WTC11 (cell line): Measurements from ENCODE around the gene DNAJC3. TPM values are rescaled to one million over a fixed set of nuclear protein-coding genes. Genes with fewer than 3 reads are reported as not detected.

Experiments used
- ATAC-seq: fragments of 200-7000 bp; cut with Tn5 transposase; 2 replicates; pipeline ENCODE4 v1.10.0; 2021; ENCODE audit warnings: mild to moderate bottlenecking, moderate library complexity
- CTCF ChIA-PET: fragments of 300-600 bp; sonication (Branson Sonifier 250); formaldehyde crosslinking; loops from one replicate; lab custom pipeline; 2021; ENCODE audit warnings: antibody characterized with exemption; lab: Charles Lee
- POLR2A ChIA-PET: fragments of 350-600 bp; sonication (Branson Sonifier 250); formaldehyde crosslinking; loops from one replicate; lab custom pipeline; 2021; ENCODE audit warnings: antibody characterized with exemption; lab: Charles Lee
- DNase-seq: peaks from one replicate; pipeline ENCODE4 v3.0.0; 2021; ENCODE audit warnings: low spot score
- H3K27ac Mint-ChIP-seq: 2 replicates; pipeline ENCODE4 v1.8.0; 2021; ENCODE audit warnings: mixed read lengths
- H3K27me3 Mint-ChIP-seq: 2 replicates; pipeline ENCODE4 v1.8.0; 2021; ENCODE audit warnings: low read depth, mild to moderate bottlenecking, moderate library complexity, mixed read lengths
- H3K36me3 Mint-ChIP-seq: 2 replicates; pipeline ENCODE4 v1.8.0; 2021; ENCODE audit warnings: mixed read lengths
- H3K4me1 Mint-ChIP-seq: 2 replicates; pipeline ENCODE4 v1.8.0; 2022; ENCODE audit warnings: mixed read lengths
- H3K4me3 Mint-ChIP-seq: 2 replicates; pipeline ENCODE4 v1.8.0; 2021; ENCODE audit warnings: mild to moderate bottlenecking, moderate library complexity, mixed read lengths
- H3K9me3 Mint-ChIP-seq: 2 replicates; pipeline ENCODE4 v1.8.0; 2021; ENCODE audit warnings: mixed read lengths
- ARID4B ChIP-seq: sonication (generic); formaldehyde crosslinking; IDR thresholded peaks from 2 replicates; pipeline ENCODE4 v1.8.0; 2023; ENCODE audit warnings: missing genetic modification reagents, mild to moderate bottlenecking, borderline replicate concordance
- ATF1 ChIP-seq: sonication (generic); formaldehyde crosslinking; IDR thresholded peaks from 2 replicates; pipeline ENCODE4 v1.8.1; 2023; ENCODE audit warnings: mild to moderate bottlenecking, moderate library complexity, missing genetic modification reagents
- CBFB ChIP-seq: sonication (generic); formaldehyde crosslinking; IDR thresholded peaks from 2 replicates; pipeline ENCODE4 v1.8.1; 2022; ENCODE audit warnings: mild to moderate bottlenecking, low read depth, missing genetic modification reagents
- EMX1 ChIP-seq: fragments of 250-450 bp; sonication (Bioruptor Pico); IDR thresholded peaks from 2 replicates; pipeline ENCODE4 v1.8.0; 2021; ENCODE audit warnings: mild to moderate bottlenecking
- GABPB1 ChIP-seq: sonication (generic); formaldehyde crosslinking; IDR thresholded peaks from 2 replicates; pipeline ENCODE4 v1.8.1; 2023; ENCODE audit warnings: mild to moderate bottlenecking, missing genetic modification reagents
- JUN ChIP-seq: sonication (generic); formaldehyde crosslinking; IDR thresholded peaks from 2 replicates; pipeline ENCODE4 v1.8.0; 2023; ENCODE audit warnings: mild to moderate bottlenecking, missing genetic modification reagents
- NR1H2 ChIP-seq: sonication (generic); formaldehyde crosslinking; IDR thresholded peaks from 2 replicates; pipeline ENCODE4 v1.9.0; 2021; ENCODE audit warnings: mild to moderate bottlenecking, moderate library complexity, missing genetic modification reagents
- RORB ChIP-seq: fragments of 250-450 bp; sonication (Bioruptor Pico); IDR thresholded peaks from 2 replicates; pipeline ENCODE4 v1.9.0; 2021; ENCODE audit warnings: mild to moderate bottlenecking
- TEAD4 ChIP-seq: sonication (generic); formaldehyde crosslinking; IDR thresholded peaks from 2 replicates; pipeline ENCODE4 v1.8.0; 2022; ENCODE audit warnings: mild to moderate bottlenecking, missing genetic modification reagents
- ZNF138 ChIP-seq: sonication (generic); formaldehyde crosslinking; conservative IDR thresholded peaks from 2 replicates; pipeline ENCODE4 v1.8.1; 2022; ENCODE audit warnings: mild to moderate bottlenecking, moderate library complexity, missing genetic modification reagents
- ZNF423 ChIP-seq: fragments of 250-450 bp; sonication (Bioruptor Pico); IDR thresholded peaks from 2 replicates; pipeline ENCODE4 v2.1.2; 2022; ENCODE audit warnings: mild to moderate bottlenecking, moderate library complexity
- ZNF425 ChIP-seq: fragments of 250-450 bp; sonication (Bioruptor Pico); conservative IDR thresholded peaks from 2 replicates; pipeline ENCODE4 v1.9.0; 2021; ENCODE audit warnings: mild to moderate bottlenecking
- ZNF671 ChIP-seq: fragments of 250-450 bp; sonication (Bioruptor Pico); IDR thresholded peaks from 2 replicates; pipeline ENCODE4 v1.8.0; 2021; ENCODE audit warnings: mild to moderate bottlenecking
- total RNA-seq: library from RNA; stranded (reverse); gene quantifications from 3 replicates; pipeline ENCODE4 v1.2.3, GENCODE V29; 2021
- TF ChIP-seq, protein P1 (sequence below): sonication (generic); formaldehyde crosslinking; IDR thresholded peaks from 2 replicates; pipeline ENCODE4 v1.8.0; 2022; ENCODE audit warnings: mild to moderate bottlenecking, missing genetic modification reagents
- TF ChIP-seq, protein P2 (sequence below): sonication (generic); formaldehyde crosslinking; IDR thresholded peaks from 2 replicates; pipeline ENCODE4 v1.8.0; 2022; ENCODE audit warnings: mild to moderate bottlenecking, missing genetic modification reagents
- TF ChIP-seq, protein P3 (sequence below): sonication (generic); formaldehyde crosslinking; IDR thresholded peaks from 2 replicates; pipeline ENCODE4 v1.8.1; 2022; ENCODE audit warnings: mild to moderate bottlenecking, missing genetic modification reagents, moderate library complexity, borderline replicate concordance
- TF ChIP-seq, protein P4 (sequence below): sonication (generic); formaldehyde crosslinking; IDR thresholded peaks from 2 replicates; pipeline ENCODE4 v1.8.1; 2022; ENCODE audit warnings: low read depth, mild to moderate bottlenecking, moderate library complexity, missing genetic modification reagents, borderline replicate concordance

Gene DNAJC3
- total RNA-seq, 1 experiment from 2014 or later: 20.0 TPM

DNA sequence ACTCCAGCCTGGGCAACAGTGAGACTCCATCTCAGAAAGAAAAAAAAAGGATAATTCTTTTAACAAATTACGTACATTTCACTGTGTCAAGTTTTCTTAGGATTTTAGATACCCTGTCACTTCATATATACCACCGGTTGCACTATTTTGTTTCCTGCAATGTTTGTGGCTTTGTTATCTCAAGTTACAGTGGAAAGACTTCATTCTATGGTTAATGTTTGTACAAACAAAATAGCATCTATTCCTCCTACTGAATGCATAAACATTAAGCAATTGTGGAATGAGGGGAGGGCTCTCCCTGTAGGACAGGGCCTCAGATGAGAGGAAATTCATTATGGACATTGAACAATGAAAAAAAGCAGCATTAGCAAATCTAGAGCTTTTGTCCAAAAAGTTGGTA lies 120.1 kb downstream of the DNAJC3 start:
- TF ChIP-seq CBFB (CRISPR knock-in tag) (no peak), ARID4B (CRISPR knock-in tag) (no peak), NR1H2 (CRISPR knock-in tag) (no peak), GABPB1 (CRISPR knock-in tag) (no peak), EMX1 (CRISPR knock-in tag) (no peak), ZNF423 (CRISPR knock-in tag) (no peak), RORB (CRISPR knock-in tag) (no peak), TEAD4 (no peak), ZNF425 (CRISPR knock-in tag) (no peak), JUN (CRISPR knock-in tag) (no peak), ZNF671 (CRISPR knock-in tag) (no peak), ATF1 (CRISPR knock-in tag) (no peak), ZNF138 (no peak)
- TF ChIP-seq, protein P1, sequence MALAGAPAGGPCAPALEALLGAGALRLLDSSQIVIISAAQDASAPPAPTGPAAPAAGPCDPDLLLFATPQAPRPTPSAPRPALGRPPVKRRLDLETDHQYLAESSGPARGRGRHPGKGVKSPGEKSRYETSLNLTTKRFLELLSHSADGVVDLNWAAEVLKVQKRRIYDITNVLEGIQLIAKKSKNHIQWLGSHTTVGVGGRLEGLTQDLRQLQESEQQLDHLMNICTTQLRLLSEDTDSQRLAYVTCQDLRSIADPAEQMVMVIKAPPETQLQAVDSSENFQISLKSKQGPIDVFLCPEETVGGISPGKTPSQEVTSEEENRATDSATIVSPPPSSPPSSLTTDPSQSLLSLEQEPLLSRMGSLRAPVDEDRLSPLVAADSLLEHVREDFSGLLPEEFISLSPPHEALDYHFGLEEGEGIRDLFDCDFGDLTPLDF: no peak
- TF ChIP-seq, protein P2, sequence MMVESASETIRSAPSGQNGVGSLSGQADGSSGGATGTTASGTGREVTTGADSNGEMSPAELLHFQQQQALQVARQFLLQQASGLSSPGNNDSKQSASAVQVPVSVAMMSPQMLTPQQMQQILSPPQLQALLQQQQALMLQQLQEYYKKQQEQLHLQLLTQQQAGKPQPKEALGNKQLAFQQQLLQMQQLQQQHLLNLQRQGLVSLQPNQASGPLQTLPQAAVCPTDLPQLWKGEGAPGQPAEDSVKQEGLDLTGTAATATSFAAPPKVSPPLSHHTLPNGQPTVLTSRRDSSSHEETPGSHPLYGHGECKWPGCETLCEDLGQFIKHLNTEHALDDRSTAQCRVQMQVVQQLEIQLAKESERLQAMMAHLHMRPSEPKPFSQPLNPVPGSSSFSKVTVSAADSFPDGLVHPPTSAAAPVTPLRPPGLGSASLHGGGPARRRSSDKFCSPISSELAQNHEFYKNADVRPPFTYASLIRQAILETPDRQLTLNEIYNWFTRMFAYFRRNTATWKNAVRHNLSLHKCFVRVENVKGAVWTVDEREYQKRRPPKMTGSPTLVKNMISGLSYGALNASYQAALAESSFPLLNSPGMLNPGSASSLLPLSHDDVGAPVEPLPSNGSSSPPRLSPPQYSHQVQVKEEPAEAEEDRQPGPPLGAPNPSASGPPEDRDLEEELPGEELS (CRISPR knock-in tag): no peak
- TF ChIP-seq, protein P3, sequence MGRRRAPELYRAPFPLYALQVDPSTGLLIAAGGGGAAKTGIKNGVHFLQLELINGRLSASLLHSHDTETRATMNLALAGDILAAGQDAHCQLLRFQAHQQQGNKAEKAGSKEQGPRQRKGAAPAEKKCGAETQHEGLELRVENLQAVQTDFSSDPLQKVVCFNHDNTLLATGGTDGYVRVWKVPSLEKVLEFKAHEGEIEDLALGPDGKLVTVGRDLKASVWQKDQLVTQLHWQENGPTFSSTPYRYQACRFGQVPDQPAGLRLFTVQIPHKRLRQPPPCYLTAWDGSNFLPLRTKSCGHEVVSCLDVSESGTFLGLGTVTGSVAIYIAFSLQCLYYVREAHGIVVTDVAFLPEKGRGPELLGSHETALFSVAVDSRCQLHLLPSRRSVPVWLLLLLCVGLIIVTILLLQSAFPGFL (CRISPR knock-in tag): no peak
- TF ChIP-seq, protein P4, sequence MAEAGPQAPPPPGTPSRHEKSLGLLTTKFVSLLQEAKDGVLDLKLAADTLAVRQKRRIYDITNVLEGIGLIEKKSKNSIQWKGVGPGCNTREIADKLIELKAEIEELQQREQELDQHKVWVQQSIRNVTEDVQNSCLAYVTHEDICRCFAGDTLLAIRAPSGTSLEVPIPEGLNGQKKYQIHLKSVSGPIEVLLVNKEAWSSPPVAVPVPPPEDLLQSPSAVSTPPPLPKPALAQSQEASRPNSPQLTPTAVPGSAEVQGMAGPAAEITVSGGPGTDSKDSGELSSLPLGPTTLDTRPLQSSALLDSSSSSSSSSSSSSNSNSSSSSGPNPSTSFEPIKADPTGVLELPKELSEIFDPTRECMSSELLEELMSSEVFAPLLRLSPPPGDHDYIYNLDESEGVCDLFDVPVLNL (CRISPR knock-in tag): no peak
- DNase-seq (no peak), ATAC-seq (no peak)
- POLR2A ChIA-PET: no interaction called here
- CTCF ChIA-PET: no interaction called here
- H3K36me3 Mint-ChIP-seq: peaks cover 21% of the 10 kb centered on the region
- no peaks in the 10 kb centered on the region for H3K9me3 Mint-ChIP-seq
- H3K4me1 Mint-ChIP-seq: no peaks in the 10 kb centered on the region
- no peak overlapping the region for H3K4me3 Mint-ChIP-seq
- no peaks in the 10 kb centered on the region for H3K27me3 Mint-ChIP-seq
- no peak overlapping the region for H3K27ac Mint-ChIP-seq
